ENCODE measurements around the gene GAGE12H. TPM values are rescaled to one million over a fixed set of nuclear protein-coding genes. Genes with fewer than 3 reads are reported as not detected.
"Not testable (repeated sequence)": the region's sequence is repeated elsewhere in the genome, so short reads cannot be mapped to it uniquely, and the experiment has no call there.

GAGE12H gene
- total RNA-seq, 1 experiment from 2014 or later, result not detected

DNA sequence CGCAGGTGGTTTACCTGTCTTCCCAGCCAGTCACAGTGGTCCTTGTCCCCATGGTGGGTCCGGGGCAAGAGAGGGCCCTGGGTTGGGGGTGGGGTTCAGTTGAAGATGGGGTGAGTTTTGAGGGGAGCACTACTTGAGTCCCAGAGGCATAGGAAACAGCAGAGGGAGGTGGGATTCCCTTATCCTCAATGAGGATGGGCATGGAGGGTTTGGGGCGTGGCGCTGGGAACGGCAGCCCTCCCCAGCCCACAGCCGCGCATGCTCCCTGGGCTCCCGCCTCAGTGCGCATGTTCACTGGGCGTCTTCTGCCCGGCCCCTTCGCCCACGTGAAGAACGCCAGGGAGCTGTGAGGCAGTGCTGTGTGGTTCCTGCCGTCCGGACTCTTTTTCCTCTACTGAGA is 9.6 kb upstream of the GAGE12H start, which contains the start of gene GAGE12G:
Gene GAGE12G, plus strand, starts transcription at position 301 of the 400 bp plus-strand sequence. CDS start 1,155 bp downstream, outside the sequence.
- H3K27me3 Mint-ChIP-seq (ENCODE audit: insufficient read depth, unreplicated experiment); H3K4me1 Mint-ChIP-seq (ENCODE audit: low read depth, unreplicated experiment); POLR2A ChIA-PET; H3K4me3 Mint-ChIP-seq (ENCODE audit: unreplicated experiment); BruUV-seq (replicated peaks); intact Hi-C loops (cut with micrococcal nuclease; ENCODE audit: unreplicated experiment); H3K9me3 Mint-ChIP-seq (ENCODE audit: unreplicated experiment); H3K4me3 ChIP-seq (ENCODE audit: low read depth, low read length); H3K36me3 Mint-ChIP-seq (ENCODE audit: insufficient read depth, unreplicated experiment); CTCF ChIA-PET; H3K27ac Mint-ChIP-seq (ENCODE audit: unreplicated experiment); DNase-seq; H3K36me3 ChIP-seq (ENCODE audit: control insufficient read depth, insufficient read depth, low read length); H3K9me3 ChIP-seq; H3K27me3 ChIP-seq (replicated peaks; ENCODE audit: control insufficient read depth, insufficient read depth, low read length); H3K4me1 ChIP-seq: not testable (repeated sequence)

DNA sequence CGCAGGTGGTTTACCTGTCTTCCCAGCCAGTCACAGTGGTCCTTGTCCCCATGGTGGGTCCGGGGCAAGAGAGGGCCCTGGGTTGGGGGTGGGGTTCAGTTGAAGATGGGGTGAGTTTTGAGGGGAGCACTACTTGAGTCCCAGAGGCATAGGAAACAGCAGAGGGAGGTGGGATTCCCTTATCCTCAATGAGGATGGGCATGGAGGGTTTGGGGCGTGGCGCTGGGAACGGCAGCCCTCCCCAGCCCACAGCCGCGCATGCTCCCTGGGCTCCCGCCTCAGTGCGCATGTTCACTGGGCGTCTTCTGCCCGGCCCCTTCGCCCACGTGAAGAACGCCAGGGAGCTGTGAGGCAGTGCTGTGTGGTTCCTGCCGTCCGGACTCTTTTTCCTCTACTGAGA is 9.4 kb downstream of the GAGE12H start, which contains the start of gene GAGE2A:
Gene GAGE2A, plus strand, starts transcription at position 301 of the 400 bp plus-strand sequence. CDS start 1,155 bp downstream, outside the sequence.
- H3K36me3 ChIP-seq (ENCODE audit: control insufficient read depth, insufficient read depth, low read length); H3K4me1 Mint-ChIP-seq (ENCODE audit: low read depth, unreplicated experiment); H3K27me3 ChIP-seq (replicated peaks; ENCODE audit: control insufficient read depth, insufficient read depth, low read length); DNase-seq; BruUV-seq (replicated peaks); H3K9me3 Mint-ChIP-seq (ENCODE audit: unreplicated experiment); H3K27ac Mint-ChIP-seq (ENCODE audit: unreplicated experiment); H3K27me3 Mint-ChIP-seq (ENCODE audit: insufficient read depth, unreplicated experiment); H3K36me3 Mint-ChIP-seq (ENCODE audit: insufficient read depth, unreplicated experiment); H3K9me3 ChIP-seq; intact Hi-C loops (cut with micrococcal nuclease; ENCODE audit: unreplicated experiment); CTCF ChIA-PET; H3K4me3 Mint-ChIP-seq (ENCODE audit: unreplicated experiment); POLR2A ChIA-PET; H3K4me1 ChIP-seq; H3K4me3 ChIP-seq (ENCODE audit: low read depth, low read length): not testable (repeated sequence)

DNA sequence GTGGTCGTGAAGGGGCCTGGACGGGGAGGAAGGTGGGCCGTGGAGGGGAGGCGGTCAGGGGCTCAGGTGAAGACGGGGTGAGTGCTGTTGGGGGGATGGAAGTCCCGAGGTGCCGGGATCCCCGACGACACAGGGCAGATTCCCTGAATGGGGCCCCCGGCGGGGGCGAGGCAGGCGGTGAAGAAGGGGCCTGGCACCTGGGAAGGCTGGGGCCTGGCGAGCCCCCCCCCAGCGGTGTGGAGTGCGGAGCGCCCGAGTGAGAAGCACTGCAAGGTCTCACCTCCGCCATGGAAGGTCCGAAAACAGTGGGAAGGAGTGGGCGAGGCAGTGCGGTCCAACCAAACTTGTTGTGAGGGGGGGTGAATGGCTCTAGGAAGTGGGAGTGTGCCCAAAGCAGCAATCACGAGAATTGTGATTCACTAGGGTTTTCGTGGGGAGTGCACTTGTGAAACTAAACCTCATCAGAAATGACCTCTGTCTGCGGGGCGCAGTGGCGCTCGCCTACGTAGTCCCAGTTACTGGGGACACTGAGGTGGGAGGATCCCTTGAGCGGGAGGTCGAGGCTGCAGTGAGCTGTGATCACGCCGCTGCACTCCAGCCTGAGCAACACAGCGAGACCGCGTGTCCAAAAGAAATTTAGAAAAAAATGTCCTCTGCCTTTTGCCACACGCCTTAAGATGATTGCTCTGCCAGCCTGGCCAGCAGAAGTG is 10.2 kb downstream of the GAGE12H start:
- H3K36me3 Mint-ChIP-seq (ENCODE audit: insufficient read depth, unreplicated experiment); intact Hi-C loops (cut with micrococcal nuclease; ENCODE audit: unreplicated experiment); H3K4me1 ChIP-seq; H3K9me3 Mint-ChIP-seq (ENCODE audit: unreplicated experiment); BruUV-seq (replicated peaks); H3K9me3 ChIP-seq; H3K4me3 ChIP-seq (ENCODE audit: low read depth, low read length); H3K27me3 Mint-ChIP-seq (ENCODE audit: insufficient read depth, unreplicated experiment); H3K27ac Mint-ChIP-seq (ENCODE audit: unreplicated experiment); POLR2A ChIA-PET; H3K36me3 ChIP-seq (ENCODE audit: control insufficient read depth, insufficient read depth, low read length); H3K4me3 Mint-ChIP-seq (ENCODE audit: unreplicated experiment); H3K4me1 Mint-ChIP-seq (ENCODE audit: low read depth, unreplicated experiment); CTCF ChIA-PET; H3K27me3 ChIP-seq (replicated peaks; ENCODE audit: control insufficient read depth, insufficient read depth, low read length): not testable (repeated sequence)
- DNase-seq, result peak; percentile 1 to 32

DNA sequence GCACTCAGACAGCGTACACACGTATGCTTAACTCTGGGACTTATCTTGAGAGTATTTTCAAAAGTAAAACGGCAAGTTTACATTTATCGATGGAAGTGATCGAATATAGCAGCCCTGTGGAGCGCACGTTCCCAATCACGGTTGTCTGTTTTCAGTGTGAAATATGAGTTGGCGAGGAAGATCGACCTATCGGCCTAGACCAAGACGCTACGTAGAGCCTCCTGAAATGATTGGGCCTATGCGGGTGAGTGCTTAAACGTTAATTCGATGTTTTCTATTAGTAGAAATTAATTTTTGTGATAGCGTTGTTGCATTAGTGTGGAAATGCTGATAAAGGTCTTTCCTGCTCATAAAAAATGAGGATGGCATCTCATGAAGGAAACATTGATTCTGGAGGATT is 10.7 kb downstream of the GAGE12H start:
- CTCF ChIA-PET; BruUV-seq (replicated peaks); H3K27me3 Mint-ChIP-seq (ENCODE audit: insufficient read depth, unreplicated experiment); H3K9me3 ChIP-seq; H3K36me3 Mint-ChIP-seq (ENCODE audit: insufficient read depth, unreplicated experiment); H3K27ac Mint-ChIP-seq (ENCODE audit: unreplicated experiment); DNase-seq; H3K27me3 ChIP-seq (replicated peaks; ENCODE audit: control insufficient read depth, insufficient read depth, low read length); H3K4me1 ChIP-seq; intact Hi-C loops (cut with micrococcal nuclease; ENCODE audit: unreplicated experiment); H3K36me3 ChIP-seq (ENCODE audit: control insufficient read depth, insufficient read depth, low read length); H3K4me3 Mint-ChIP-seq (ENCODE audit: unreplicated experiment); H3K4me1 Mint-ChIP-seq (ENCODE audit: low read depth, unreplicated experiment); H3K4me3 ChIP-seq (ENCODE audit: low read depth, low read length); H3K9me3 Mint-ChIP-seq (ENCODE audit: unreplicated experiment); POLR2A ChIA-PET: not testable (repeated sequence)

DNA sequence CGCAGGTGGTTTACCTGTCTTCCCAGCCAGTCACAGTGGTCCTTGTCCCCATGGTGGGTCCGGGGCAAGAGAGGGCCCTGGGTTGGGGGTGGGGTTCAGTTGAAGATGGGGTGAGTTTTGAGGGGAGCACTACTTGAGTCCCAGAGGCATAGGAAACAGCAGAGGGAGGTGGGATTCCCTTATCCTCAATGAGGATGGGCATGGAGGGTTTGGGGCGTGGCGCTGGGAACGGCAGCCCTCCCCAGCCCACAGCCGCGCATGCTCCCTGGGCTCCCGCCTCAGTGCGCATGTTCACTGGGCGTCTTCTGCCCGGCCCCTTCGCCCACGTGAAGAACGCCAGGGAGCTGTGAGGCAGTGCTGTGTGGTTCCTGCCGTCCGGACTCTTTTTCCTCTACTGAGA is 19.0 kb downstream of the GAGE12H start, which contains the start of gene GAGE1:
Gene GAGE1, plus strand, starts transcription at position 301 of the 400 bp plus-strand sequence. CDS start 1,155 bp downstream, outside the sequence.
- H3K4me3 Mint-ChIP-seq (ENCODE audit: unreplicated experiment); H3K27me3 ChIP-seq (replicated peaks; ENCODE audit: control insufficient read depth, insufficient read depth, low read length); DNase-seq; H3K27me3 Mint-ChIP-seq (ENCODE audit: insufficient read depth, unreplicated experiment); H3K36me3 ChIP-seq (ENCODE audit: control insufficient read depth, insufficient read depth, low read length); POLR2A ChIA-PET; H3K9me3 ChIP-seq; H3K27ac Mint-ChIP-seq (ENCODE audit: unreplicated experiment); BruUV-seq (replicated peaks); H3K9me3 Mint-ChIP-seq (ENCODE audit: unreplicated experiment); H3K4me1 Mint-ChIP-seq (ENCODE audit: low read depth, unreplicated experiment); H3K36me3 Mint-ChIP-seq (ENCODE audit: insufficient read depth, unreplicated experiment); CTCF ChIA-PET; H3K4me3 ChIP-seq (ENCODE audit: low read depth, low read length); intact Hi-C loops (cut with micrococcal nuclease; ENCODE audit: unreplicated experiment); H3K4me1 ChIP-seq: not testable (repeated sequence)

Data from Caco-2 (cell line).